ENCODE results near the gene ANTXRL. TPM values are rescaled to one million over a fixed set of nuclear protein-coding genes. Genes with fewer than 3 reads are reported as not detected.
"Not testable (repeated sequence)": the region's sequence is repeated elsewhere in the genome, so short reads cannot be mapped to it uniquely, and the experiment has no call there.

The ANTXRL gene
- total RNA-seq, 1 donor from 2014 or later = not detected

DNA sequence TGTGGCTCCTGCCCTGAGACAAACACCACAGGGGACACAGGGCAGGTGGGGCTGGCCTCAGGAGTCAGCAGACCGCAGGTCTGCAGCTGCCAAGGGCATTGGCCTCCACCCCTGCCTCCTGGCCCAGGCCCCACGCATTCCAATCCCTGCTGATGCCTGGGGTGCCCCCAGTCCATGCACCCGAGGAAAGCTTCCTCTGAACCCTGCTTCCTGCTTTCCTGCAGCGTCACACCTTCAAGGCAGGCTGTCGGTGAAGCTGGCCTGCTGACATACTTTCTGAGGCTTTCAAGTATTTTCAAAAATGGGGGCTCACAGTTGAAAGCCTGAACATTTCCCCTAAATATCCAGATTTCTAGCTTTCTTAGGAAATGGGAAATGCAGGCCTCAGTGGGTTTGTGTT, 22.5 kb upstream of the ANTXRL start:
- Mint-ChIP-seq H3K27ac (no peak overlapping the region), H3K4me1 (ENCODE audit: low read depth) (peaks cover 4% of the 10 kb centered on the region), H3K27me3 (ENCODE audit: low read depth) (no peaks in the 10 kb centered on the region), H3K36me3 (ENCODE audit: low read depth) (peaks cover 20% of the 10 kb centered on the region), H3K9me3 (no peaks in the 10 kb centered on the region), H3K4me3 (ENCODE audit: low read depth) (no peak overlapping the region)
- intact Hi-C loops (cut with micrococcal nuclease) = no loop called here
- no peak for DNase-seq (ENCODE audit: low spot score)

DNA sequence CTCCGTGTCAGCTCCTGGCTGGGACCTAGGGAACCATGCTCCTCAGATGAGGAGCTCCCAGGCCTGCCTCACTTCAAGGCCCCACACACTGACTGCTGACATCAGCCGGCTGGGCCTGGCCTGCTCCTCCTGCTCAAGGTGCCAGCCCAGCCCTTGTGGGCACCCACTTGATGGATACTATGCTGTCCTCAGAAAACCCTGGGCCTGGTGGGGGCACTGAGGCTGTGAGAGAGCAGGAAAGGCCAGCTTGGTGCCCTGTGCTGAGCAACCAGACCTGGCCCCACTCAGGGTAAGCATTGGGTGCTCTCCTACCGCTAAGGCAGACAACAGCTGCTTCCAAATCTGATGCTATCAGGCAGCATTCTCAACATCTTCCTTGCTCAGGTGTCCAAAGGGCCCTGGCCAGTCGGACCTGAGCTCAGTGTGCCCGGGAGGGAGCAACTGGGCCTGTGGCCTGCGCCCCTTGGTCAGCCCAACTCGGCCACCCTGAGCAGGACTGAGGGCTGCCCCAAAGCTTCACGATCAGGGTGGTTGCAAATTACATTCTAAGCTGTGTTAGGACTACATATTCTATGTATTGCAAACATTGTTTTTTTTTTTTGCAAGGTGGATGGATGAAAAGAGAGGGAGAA, 21.9 kb upstream of the ANTXRL start:
- intact Hi-C loops (cut with micrococcal nuclease) = no loop called here
- peaks cover 9% of the 10 kb centered on the region for H3K4me1 Mint-ChIP-seq (ENCODE audit: low read depth)
- H3K27ac Mint-ChIP-seq = peak overlapping the region; percentile 5
- no peak overlapping the region for H3K4me3 Mint-ChIP-seq (ENCODE audit: low read depth)
- no peaks in the 10 kb centered on the region for H3K9me3 Mint-ChIP-seq
- no peaks in the 10 kb centered on the region for H3K27me3 Mint-ChIP-seq (ENCODE audit: low read depth)
- no peak for DNase-seq (ENCODE audit: low spot score)
- peaks cover 20% of the 10 kb centered on the region for H3K36me3 Mint-ChIP-seq (ENCODE audit: low read depth)

DNA sequence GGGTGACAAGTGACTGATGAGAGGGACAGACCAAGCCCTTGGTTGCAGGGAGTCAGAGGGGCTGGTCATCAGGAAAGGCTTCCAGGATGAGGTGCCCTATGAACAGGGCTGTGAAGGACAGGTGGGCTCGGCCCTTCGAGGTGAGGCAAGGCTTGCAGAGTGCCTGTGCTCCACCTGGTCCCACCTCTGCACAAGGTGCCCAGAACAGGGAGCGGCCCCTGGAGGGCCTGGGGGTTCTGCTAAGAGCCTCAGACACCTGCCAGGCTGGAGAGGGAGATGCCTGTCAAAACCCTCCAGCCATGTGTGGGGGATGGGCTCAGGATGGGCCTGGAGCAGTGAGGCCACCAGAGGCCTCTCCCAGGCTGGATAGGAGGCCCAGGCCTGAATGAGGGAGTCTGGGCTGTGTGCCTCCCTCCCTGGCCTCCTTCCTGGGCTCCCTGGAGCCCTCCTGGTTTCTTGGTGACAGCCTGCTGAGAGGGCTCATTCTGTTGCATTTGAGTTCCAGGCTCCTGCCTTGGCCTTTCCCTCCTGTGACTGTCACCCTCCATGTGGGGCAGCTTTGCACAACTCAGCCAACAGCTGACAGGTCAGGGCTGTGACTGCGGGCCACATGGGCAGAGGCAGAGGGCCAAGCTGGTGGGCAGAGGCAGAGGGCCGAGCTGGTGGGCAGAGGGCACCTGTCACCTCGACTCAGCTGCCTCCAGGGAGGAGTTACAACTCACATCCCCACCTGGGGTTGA, 21.1 kb upstream of the ANTXRL start:
- Mint-ChIP-seq H3K27ac (peak overlapping the region; percentile 5), H3K36me3 (ENCODE audit: low read depth) (peaks cover 19% of the 10 kb centered on the region)
- DNase-seq (ENCODE audit: low spot score); H3K4me3 Mint-ChIP-seq (ENCODE audit: low read depth); intact Hi-C loops (cut with micrococcal nuclease); H3K27me3 Mint-ChIP-seq (ENCODE audit: low read depth); H3K9me3 Mint-ChIP-seq; H3K4me1 Mint-ChIP-seq (ENCODE audit: low read depth): not testable (repeated sequence)

DNA sequence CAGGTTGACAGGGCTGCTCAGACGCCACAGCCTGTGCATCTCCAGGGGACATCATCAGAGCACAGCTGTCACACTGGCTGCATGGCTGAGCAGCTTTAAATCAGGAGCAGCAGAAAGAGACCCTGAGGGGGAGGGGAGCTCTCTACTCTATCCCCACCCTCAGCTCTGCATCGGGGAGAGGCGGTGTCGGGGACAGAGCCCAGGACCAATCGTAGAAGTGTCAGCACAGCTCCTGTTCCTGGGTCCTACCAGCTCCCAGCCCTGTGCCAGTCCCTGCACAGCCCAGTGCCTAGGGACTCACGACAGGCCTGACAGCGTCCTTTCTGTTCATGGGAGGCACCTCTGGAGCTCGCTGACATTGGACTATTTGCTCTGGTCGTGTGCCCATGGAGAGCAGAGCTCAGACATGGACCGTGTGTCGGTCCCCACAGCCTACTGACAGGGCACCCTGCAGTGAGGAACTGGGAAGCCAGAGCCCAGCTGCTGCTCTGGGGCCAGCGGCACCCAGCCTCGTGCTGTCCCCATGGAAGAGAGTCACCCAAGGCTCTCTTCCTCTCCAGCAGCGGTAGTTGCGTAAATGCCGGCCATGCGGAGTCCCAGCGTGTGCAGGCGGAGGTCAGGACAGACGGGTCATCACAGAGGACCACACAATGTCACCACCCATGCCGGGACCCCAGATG, 20.4 kb upstream of the ANTXRL start:
- Mint-ChIP-seq H3K27ac (no peak overlapping the region), H3K4me1 (ENCODE audit: low read depth) (peaks cover 14% of the 10 kb centered on the region), H3K4me3 (ENCODE audit: low read depth) (peak overlapping the region; percentile 22)

DNA sequence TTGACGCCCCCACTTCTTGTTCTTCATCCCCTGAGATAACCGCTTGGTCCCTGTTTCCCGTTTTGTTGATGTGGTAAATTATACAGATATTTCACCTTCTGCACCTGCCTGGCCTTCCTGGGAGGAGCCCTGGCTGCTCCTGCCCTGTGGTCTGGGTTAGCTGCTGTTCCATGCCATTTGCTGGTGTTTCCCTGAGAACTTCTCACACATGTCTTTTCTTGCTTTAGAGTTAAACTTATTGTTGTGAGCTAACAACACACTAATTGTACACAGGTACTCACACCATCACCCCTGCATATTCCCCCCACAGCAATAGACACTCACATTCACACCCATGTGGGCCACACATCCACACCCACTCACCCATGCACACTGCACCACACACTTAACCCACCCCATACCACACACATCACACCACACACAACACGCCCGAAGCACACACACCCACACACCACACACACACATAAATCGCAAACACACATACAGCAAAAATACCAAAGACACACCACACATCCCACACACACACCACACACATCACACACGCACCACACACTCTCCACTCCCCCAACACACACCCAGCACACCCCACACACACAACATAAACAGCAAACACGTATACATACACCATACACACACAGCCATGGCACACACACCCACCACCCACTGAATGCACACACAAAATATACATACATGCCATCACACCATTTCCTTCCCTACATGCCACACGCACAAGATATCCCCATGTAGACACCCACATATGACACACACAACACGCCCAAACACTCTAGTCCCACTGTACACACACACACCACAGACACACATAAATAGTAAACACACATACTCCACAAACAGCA, 19.4 kb upstream of the ANTXRL start:
- H3K4me1 Mint-ChIP-seq (ENCODE audit: low read depth) = peaks cover 16% of the 10 kb centered on the region
- intact Hi-C loops (cut with micrococcal nuclease) = no loop called here

More for the DNA sequence above, 20.4 kb upstream of the ANTXRL start:
- DNase-seq (ENCODE audit: low spot score) = no peak
- H3K27me3 Mint-ChIP-seq (ENCODE audit: low read depth) = no peaks in the 10 kb centered on the region
- peaks cover 12% of the 10 kb centered on the region for H3K36me3 Mint-ChIP-seq (ENCODE audit: low read depth)
- no peaks in the 10 kb centered on the region for H3K9me3 Mint-ChIP-seq
- intact Hi-C loops (cut with micrococcal nuclease) = no loop called here

DNA sequence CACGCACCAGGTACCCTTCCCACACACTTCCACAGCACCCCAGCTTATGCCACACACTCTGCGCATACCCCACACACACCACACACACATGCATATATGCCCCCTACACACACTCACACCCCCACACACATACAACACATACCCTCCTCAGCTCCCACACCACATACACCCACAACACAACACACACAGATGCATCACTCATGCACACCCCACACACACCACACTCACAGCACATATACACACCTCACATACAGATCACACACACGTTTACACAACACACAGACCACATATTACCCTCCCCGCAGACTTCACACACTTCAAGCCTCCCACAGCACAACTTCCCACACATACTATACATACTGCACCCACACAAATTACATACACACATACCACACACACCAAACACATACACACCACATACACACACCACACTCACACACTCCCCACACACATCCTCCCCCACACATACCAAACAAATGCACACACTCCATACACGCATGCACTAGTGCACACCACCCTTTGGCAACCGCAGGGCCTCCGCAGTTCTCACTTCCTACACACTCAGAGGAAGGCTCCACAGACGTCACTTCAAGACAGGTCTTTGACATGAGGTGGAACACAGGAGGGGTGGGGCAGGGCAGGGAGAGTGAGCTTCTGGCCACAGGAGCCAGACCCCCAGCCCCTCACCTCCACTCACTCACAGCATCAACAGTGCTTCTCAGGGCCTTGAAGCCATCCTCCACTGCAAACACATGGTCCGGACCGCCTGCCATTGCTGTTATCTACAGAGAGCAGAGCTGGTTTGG, 18.5 kb upstream of the ANTXRL start:
- Mint-ChIP-seq H3K27ac (no peak overlapping the region), H3K4me1 (ENCODE audit: low read depth) (peaks cover 21% of the 10 kb centered on the region), H3K27me3 (ENCODE audit: low read depth) (no peaks in the 10 kb centered on the region), H3K36me3 (ENCODE audit: low read depth) (peaks cover 3% of the 10 kb centered on the region), H3K9me3 (no peaks in the 10 kb centered on the region), H3K4me3 (ENCODE audit: low read depth) (no peak overlapping the region)
- DNase-seq (ENCODE audit: low spot score) = no peak
- intact Hi-C loops (cut with micrococcal nuclease) = loop anchor here (2.0 kb wide), 1 partner anchor 17 kb away; no protein-coding TSS in a partner anchor

More for the DNA sequence above, 19.4 kb upstream of the ANTXRL start:
- Mint-ChIP-seq H3K27ac (no peak overlapping the region), H3K27me3 (ENCODE audit: low read depth) (no peaks in the 10 kb centered on the region), H3K36me3 (ENCODE audit: low read depth) (peaks cover 3% of the 10 kb centered on the region), H3K4me3 (ENCODE audit: low read depth) (no peak overlapping the region), H3K9me3 (no peaks in the 10 kb centered on the region)
- DNase-seq (ENCODE audit: low spot score) = no peak

DNA sequence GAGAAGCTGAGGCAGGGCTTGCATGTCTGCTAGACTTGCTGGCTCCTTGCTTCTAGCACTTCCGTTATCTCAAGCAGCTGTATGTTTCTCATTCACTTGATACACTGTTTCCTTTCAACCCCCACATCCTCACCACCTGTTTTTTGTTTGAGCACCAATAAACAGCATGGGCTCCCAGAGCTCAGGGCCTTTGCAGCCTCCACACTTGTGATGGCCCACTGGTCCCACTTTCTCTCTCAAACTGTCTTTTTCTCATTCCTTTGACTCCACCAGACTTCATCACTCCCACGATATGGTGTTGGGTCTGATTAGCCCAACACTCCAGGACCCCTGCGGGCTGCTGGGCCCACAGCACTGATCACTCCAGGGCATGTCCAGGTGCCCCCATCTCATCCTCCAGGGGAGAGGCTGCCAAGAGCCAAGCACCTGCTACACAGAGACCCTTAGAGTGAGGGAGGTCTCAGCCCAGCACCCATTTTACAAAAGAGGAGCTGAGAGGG, 17.2 kb upstream of the ANTXRL start:
- DNase-seq (ENCODE audit: low spot score) = peak; percentile 31
- H3K27me3 Mint-ChIP-seq (ENCODE audit: low read depth); H3K36me3 Mint-ChIP-seq (ENCODE audit: low read depth); H3K27ac Mint-ChIP-seq; H3K4me3 Mint-ChIP-seq (ENCODE audit: low read depth); H3K9me3 Mint-ChIP-seq: not testable (repeated sequence)
- intact Hi-C loops (cut with micrococcal nuclease) = loop anchor here (2.0 kb wide), 1 partner anchor 15 kb away; no protein-coding TSS in a partner anchor
- H3K4me1 Mint-ChIP-seq (ENCODE audit: low read depth) = peaks cover 21% of the 10 kb centered on the region

DNA sequence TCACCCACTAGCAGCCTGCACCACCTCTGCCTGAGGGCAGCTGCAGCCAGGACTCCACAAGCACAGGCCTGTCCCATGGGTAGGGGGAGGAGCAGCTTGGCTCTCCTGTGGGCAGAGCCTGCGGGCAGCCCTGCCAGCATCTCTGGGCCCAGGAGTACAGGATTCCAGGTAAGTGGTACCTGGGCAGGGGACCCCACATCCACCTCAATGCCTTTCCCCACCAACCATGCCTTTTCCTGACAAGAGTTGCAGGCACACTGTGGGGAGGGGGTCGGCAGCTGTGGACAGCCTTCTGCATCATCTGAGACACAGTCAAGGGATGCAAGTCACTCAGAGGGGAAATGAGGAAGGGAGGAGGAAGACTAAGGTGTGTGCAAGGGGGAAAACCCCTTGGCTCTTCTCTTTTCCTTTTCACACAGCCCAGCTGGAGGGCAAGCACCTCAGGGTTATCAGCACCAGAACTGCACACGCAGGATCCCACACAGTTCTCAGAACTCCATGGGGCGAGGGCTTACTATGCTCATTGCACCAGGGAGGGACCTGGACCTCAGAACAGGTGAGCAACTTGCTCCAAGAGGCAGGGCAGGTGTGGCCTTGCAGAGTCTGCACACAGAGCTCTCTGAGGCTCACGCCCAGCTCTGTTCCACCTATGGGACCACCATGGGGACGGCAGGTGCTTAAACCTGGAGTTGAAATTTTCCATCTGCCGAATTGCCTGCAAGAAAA, 16.5 kb upstream of the ANTXRL start:
- Mint-ChIP-seq H3K36me3 (ENCODE audit: low read depth) (peaks cover under 1% of the 10 kb centered on the region), H3K4me1 (ENCODE audit: low read depth) (peaks cover 20% of the 10 kb centered on the region), H3K4me3 (ENCODE audit: low read depth) (no peak overlapping the region), H3K9me3 (no peaks in the 10 kb centered on the region), H3K27ac (no peak overlapping the region), H3K27me3 (ENCODE audit: low read depth) (peaks cover 2% of the 10 kb centered on the region)
- DNase-seq (ENCODE audit: low spot score) = no peak
- intact Hi-C loops (cut with micrococcal nuclease) = no loop called here

DNA sequence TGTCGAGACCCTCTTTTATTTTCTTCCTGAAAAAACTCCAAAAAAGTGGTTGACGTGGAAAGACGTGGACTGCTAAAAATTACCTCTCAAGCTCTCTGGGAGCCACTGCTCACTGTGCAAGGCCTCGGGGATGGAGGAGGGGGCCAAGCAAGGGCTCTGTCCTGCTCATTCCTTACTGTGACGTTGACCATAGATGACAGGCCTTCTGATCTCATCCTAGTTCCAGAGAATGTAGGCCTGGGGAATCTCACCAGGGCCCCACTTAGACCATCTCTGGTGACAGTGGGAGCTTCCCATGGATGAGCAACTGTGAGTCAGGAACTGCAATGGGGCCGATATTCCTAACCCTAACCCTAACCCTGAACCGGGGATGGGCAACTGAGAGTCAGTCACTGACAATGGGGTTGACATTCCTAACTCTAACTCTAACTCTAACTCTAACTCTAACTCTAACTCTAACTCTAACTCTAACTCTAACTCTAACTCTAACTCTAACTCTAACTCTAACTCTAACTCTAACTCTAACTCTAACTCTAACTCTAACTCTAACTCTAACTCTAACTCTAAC, 15.8 kb upstream of the ANTXRL start:
- H3K4me3 Mint-ChIP-seq (ENCODE audit: low read depth); intact Hi-C loops (cut with micrococcal nuclease); H3K9me3 Mint-ChIP-seq; H3K27me3 Mint-ChIP-seq (ENCODE audit: low read depth); H3K36me3 Mint-ChIP-seq (ENCODE audit: low read depth); H3K27ac Mint-ChIP-seq; DNase-seq (ENCODE audit: low spot score): not testable (repeated sequence)
- H3K4me1 Mint-ChIP-seq (ENCODE audit: low read depth) = peaks cover 20% of the 10 kb centered on the region

DNA sequence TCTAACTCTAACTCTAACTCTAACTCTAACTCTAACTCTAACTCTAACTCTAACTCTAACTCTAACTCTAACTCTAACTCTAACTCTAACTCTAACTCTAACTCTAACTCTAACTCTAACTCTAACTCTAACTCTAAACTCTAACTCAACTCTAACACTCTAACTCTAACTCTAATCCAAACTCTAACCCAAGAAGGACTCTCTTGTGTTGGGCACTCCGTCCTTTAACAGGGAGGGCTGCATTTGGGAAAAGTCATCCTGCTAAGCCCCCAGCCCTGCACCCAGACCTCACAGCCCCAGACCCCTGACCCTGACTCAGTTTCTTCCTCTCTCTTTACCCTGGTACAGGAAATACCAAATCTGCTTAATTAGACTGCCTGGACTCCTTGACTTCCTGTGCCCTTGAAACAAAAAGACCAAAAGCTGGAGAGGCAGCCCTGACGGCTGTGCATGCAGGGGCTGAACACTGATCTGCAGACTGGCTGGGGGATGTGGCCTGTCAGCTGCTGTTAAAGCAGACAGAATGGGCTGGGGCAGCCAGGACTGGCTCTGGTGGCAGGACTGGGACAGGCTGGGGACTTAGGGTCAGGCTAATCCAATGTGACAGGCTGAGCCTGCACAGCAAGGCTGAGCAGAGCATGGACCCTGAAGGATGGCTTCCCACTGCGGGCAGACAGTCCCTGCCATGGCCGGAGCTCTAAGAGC, 14.8 kb upstream of the ANTXRL start:
- Mint-ChIP-seq H3K27ac (peak overlapping the region; percentile 83), H3K4me3 (ENCODE audit: low read depth) (peak overlapping the region; percentile 19), H3K4me1 (ENCODE audit: low read depth) (peaks cover 20% of the 10 kb centered on the region), H3K27me3 (ENCODE audit: low read depth) (peaks cover 14% of the 10 kb centered on the region)
- intact Hi-C loops (cut with micrococcal nuclease); H3K9me3 Mint-ChIP-seq; DNase-seq (ENCODE audit: low spot score); H3K36me3 Mint-ChIP-seq (ENCODE audit: low read depth): not testable (repeated sequence)
